CD4-positive, alpha-beta T cell treated with Interferon alpha-2 for 1 hour (primary cell): ENCODE measurements around the gene UBE2J2.
"Not testable (repeated sequence)": the region's sequence is repeated elsewhere in the genome, so short reads cannot be mapped to it uniquely, and the experiment has no call there.

ENCODE experiments used
- DNase-seq, 2 donors: peaks; one replicate each; pipeline ENCODE4 v3.0.0-alpha.2; 2020 to 2022

Gene UBE2J2

DNA sequence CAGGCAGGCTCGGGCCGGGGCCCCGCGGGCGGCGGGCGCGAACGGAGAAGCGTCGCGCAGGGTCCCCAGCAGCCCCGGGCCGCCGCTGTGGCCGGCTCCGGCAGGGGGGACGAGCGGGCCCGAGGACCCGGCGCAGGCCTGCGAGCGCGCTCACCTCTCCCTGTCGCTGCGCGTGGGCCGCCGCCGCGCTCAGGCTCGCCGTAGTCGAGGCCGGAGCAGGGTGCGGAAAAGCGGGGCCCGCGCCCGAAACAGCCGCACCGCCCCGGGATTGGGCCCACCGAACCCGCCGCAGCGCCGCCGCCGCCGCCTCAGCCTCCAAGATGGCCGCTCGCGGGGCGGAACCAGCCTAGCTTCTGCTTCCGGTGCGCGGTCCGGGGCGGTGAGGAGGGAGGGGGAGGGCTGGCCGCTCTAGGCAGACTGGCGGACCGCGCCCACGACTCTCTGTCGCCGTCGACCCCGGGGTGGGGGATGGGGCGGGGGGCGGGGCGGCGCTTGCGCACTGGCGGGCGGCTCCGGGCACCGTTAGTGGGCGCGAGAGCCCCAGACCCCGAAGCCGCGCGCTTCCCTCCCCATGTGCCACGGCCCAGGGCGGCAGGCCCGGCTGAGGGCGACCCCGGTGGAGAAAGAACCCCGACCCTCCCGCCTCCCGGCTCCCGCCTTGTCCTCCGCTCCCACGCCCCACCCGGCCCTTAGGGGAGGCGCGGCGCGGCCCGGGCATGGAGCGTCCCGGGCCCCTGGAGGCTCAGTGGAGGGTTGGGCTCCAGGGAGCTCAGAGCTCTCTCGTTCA, at the start of gene UBE2J2:
TSS of gene UBE2J2 (minus strand) at position 343 of the 787 bp plus-strand sequence. CDS start 5,862 bp downstream, outside the sequence.
- DNase-seq = peak; percentile 92 to 94

DNA sequence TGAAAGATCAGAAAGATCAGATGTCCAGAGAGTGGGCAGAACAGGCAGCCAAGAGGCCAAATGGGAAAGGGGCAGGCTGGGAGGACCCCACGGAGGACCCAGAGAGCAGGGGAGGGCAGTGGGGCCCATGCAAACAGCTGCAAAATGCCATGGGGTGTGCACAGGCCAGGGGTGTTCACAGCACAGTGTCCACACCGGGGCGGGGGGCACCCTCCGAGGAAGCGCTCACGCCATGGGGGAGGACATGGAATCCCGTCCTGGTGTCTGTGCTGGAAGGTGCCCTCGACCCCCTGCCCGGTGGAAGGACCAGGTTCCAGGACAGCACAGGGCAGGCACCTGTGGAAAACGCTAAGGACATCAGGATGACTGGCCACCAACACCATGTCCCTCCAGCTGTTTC, 49.3 kb upstream of the UBE2J2 start:
- DNase-seq = no peak

DNA sequence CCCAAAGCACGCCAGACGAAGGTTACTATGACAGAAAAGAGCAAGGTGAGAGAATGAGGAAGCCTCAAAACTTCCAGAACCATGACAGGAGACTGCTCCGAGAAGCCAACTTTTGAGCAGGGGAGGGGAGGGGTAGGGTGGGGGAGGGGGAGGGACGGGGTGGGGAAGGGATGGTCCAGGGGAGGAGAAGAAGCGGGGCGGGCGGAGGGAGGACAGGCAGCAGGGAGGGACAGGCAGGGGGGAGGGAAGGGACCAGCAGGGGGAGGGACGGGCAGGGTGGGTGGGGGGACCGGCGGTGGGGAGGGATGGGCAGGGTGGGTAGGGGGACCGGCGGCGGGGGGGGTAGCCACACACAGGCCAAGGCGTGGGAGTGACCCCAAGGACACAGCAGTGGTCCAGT, 48.8 kb upstream of the UBE2J2 start:
- DNase-seq = no peak

DNA sequence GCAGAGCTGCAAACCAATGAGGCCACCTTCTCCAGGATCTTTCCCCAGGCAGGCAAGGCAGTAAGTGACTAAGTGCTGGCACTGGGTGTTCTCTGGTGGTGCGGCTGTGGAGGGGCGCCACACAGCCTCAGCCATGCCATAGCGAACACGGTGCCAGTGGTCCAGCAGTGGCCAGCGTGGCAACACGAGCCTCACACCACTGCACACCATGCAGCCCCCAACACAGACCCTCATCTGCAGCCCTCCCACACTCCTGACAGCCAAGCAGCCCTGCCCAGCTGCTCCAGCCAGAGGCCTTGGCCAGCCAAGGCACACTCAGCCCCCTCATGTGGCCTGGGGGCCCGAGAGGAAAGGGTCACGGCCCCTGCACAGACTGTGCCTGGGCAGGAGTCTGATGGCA, 47.8 kb upstream of the UBE2J2 start:
- DNase-seq = no peak

DNA sequence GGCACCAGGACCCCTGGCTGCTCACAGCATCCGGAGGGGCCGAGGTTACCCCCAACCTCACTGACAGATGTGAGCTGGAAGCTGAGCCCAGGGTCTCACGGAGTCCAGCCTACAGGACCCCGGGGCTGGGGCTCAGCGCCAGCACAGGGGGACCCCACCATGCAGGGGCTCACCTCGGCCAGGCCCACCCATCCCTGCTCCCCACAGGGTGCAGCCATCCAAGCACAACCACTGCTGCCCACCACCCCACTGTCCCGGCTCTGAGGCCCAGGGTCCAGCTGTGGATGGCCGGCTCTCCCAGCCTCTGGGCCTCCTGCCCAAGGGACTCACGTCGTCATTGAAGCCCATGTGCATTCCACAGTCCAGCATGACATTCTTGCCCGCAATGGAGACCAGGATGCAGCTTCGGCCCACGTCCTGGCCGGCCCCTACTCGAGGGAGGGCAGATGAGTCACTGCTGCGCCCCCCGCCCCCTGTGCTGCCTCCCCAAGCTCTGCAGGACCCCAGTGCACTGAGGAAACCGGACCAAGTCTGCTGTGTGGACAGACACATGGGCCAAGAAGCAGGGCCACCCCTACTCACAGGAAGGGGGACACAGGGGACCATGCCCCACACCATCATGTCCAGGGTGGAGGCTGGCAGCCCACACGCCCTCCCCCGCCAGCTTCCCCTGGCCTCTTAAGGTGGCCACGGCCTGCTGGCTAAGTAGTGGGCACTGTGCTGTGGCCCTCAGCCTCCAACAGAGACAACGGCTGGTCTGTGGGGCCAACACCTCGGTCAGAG, 47.2 kb upstream of the UBE2J2 start:
- no peak for DNase-seq

DNA sequence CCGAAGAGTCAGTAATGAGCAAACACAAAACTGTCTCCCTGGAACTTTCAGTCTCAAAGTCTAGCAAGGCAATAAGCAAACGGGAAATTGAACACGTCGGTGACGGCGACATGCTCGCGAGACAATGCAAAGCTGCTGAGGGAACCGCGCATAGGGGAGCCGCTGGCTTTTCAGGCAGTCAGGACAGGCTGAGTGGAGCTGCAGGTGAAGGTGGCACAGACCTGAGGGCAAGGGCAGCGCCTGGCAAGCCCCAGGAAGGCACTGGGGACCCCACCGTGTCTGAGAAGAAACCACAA, 45.9 kb upstream of the UBE2J2 start:
- no peak for DNase-seq

DNA sequence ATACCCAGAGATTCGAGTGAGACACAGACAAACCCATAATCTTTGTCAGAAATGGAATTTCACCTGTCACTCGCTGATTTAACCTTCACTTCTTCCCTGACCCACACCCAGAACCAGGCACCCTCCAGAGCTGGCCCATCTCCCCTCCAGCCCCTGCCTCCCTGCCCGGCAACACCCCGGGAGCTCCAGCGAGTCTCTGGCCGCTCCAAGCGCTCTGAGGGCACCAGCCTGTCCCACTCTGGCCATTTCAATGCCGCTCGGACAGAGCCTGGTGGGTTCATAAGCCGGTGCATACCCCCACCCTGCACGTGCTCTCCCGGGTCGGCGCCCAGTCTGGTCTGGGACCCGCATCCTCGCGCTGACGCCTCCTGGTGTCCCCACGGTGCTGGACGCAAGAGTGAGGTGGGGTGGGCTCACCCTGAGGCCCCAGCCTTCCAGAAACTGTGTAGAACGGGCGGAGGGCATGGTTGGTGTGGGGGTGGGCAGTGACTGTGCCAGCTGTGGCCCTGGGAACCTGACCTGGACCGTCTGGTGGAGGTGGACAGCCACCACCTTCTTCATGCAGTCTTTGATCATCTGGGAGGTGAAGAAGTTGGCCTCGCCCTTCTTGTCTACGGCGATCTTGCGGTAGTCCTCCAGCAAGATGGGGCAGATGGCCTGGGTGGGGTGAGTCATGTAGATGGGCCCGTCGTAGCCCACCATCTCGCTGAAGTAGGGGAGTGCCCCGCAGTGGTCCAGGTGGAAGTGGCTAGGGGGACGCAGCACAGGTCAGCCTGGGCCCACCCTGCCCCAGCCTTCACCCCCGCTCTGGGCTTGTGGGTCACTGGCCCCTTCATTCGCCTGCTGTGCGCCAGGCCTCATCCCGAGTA, 45.4 kb upstream of the UBE2J2 start:
- no peak for DNase-seq

DNA sequence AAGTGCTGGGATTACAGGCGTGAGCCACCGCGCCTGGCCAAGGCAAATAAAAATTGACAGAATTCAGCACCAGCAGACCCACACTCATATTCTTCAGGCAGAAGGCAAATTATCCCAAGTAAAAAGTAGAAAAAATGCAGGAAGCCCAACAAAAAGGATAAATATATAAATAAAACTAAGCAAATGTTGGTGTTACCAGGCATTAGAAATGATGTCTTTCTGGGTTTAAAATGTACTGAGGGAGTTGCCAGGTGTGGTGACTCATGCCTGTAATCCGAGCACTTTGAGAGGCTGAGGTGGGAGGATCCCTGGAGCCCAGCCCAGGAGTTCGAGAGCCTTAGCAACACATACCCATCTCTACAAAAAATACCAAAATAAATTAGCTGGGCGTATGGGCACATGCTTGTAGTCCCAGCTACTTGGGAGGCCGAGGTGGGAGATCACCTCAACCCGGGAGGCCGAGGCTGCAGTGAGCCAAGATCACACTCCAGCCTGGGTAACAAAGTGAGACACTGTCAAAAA, 44.5 kb upstream of the UBE2J2 start:
- no peak for DNase-seq

DNA sequence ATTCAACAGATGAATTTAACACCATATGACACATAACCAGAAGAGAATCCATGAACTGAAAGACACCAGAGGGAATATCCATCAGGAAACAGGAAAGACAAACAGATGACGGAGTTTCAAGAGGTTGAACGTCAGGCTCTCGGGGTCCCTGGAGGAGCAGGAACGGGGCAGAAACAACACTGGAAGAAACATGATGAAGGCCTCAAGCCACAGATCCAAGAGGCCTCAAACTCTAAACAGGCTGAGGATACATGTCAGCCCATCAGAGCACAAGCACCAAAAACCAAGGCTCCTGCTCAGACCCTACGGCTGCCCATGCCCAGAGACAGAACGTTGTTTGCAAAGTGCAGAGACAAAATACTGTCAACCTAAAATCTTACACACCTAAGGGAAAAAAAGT, 43.8 kb upstream of the UBE2J2 start:
- no peak for DNase-seq

DNA sequence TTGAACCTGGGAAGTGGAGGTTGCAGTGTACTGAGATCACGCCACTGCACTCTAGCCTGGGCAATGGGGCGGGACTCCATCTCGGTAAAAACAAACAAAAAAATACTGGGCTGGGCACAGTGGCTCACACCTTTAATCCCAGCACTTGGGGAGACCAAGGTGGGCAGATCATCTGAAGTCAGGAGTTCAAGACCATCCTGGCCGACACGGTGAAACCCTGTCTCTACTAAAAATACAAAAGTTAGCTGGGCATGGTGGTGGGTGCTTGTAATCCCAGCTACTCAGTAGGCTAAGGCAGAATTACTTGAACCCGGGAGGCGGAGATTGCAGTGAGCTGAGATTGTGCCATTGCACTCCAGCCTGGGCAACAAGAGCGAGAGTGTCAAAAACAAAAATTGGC, 42.5 kb upstream of the UBE2J2 start:
- not testable (repeated sequence) for DNase-seq

DNA sequence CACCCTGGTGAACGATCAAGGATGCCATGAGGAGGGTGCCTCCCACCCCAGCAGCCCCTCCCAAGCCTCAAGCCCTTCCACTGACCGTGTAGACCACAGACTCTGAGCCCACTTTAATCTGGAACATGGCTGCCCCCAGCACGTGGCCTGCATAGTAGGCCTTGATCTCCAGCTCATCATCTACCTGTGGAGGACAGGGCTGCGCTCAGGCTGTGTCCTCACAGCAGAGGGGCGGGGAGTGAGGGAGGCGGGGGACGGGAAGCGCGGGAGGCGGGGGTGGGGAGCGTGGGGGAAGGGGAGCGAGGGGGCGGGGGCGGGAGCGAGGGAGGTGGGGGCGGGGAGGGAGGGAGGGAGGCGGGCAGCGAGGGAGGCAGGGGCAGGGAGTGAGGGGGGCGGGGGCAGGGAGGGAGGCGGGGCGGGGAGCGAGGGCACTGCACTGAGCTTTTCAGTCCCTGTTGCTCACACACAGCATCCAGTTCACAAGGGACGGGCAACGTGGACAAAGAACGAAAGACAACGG, 41.8 kb upstream of the UBE2J2 start:
- DNase-seq = no peak

DNA sequence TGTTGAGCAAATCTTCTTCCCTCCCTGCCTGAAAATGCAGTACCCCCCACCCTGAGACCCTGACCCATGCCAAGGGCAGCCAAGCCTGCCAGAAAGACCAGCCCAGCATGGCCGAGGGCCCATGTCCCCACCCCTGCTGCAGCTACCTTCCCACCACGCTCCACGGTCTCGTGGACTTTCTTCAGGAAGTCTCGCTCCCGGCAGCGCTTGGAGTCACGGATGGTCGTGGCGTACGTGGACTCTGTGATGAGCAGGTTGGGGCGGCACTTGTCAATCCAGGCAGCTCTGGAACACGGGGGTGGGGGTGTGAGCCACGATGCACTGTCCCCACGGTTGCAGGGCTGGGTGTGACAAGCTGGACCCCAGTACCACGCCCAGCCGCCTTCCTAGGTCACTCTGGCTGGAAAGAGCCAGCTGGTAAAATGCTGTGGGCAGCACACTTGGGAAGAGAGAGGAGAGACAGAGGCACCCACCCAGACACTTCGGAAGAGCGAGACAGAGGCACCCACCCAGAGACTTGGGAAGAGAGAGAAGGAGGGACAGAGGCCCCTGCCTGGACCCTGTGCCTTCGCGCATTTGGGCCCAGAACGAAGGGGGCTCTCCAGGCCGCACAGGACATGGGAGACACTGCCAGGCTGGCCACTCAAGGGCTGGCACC, 41.2 kb upstream of the UBE2J2 start:
- DNase-seq = no peak

DNA sequence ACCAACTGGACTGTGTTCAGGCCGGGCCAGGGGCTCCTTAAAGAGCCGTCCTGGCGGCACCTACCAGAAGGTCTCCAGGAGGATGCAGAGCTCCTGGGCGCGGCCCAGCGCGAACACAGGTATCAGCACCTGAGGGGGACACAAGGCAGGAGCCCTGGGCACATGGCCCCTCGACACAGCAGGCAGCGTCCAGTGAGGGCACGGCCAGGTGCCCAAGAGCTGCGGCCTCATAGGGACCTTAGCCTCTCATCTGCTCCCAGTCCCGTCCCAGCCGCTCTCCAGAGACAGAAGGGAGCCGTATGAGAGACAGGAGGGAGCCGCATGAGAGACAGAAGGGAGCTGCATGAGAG, 40.6 kb upstream of the UBE2J2 start:
- no peak for DNase-seq

DNA sequence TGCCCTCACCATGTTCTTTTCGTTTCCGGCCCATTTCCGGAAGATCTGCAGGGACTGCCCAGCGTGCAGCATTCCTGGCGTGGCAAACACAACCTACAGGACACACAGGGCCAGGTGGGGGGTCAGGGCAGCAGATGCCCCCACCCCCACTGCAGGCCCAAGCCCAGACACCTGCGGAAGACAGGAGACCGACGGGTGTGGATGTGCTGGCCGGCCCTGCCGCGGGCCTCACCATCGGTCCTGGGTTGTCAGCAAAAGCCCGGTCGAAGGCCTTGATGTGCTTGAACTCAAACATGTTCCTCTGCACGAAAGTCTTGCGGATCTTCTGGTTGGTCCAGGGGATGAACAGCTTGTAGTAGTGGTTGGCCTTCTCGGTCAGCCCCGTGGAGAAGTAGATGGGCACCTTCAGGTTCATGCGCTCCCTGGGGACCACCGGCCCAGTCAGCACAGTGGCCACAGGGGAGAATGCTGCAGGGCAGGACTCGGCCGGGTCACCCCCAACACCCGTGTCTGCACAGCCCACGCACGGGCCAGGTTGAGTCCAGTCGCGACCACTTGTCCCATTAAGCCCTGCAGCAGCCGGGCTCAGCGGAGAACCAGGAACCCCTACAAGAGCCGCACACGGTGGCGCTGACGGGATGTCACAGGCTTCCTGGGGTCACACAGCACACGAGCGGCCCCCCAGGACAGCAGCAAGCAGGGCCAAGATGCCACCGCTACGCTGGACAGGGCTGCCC, 40.0 kb upstream of the UBE2J2 start:
- no peak for DNase-seq

DNA sequence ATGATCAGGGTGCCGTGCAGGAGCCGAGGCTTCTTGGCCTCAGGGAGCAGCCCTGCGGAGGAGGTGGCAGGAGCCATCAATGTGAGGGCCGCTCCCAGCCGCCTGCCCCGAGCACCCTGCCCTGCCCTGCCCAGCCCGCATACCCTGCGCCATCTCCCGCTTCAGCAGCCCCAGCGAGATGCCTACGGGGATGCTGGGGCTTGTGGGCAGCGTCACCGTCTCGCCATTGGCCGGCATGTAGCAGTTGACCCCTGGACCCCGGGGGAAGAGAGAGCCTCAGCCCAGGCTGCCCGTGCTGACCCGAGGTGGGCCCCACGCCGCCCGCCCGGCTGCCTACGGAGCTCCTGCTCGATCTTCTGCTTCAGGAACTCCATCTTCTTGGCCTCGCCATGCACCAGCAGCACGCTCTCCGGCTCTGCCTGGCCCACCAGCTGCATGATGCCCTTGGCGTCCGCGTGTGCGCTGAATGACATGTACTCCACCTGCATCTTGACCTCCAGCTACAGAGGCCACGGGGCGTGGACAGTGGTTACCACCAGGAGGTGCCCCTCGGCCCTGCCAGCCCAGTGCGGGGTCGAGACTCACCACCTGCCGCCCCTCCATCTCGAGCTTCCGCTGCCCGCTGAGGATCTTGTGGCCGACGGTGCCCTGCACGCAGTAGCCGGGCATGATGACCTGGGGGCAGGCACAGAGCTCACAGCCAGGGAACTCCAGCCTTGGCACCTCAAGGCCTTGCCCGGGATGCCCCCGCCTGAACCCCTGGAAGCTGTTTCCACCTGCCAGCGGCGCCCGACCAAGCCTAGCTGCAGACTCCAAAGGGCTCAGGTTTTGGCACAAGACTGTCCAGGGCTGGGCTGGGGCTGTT, 39.0 kb upstream of the UBE2J2 start:
- no peak for DNase-seq

DNA sequence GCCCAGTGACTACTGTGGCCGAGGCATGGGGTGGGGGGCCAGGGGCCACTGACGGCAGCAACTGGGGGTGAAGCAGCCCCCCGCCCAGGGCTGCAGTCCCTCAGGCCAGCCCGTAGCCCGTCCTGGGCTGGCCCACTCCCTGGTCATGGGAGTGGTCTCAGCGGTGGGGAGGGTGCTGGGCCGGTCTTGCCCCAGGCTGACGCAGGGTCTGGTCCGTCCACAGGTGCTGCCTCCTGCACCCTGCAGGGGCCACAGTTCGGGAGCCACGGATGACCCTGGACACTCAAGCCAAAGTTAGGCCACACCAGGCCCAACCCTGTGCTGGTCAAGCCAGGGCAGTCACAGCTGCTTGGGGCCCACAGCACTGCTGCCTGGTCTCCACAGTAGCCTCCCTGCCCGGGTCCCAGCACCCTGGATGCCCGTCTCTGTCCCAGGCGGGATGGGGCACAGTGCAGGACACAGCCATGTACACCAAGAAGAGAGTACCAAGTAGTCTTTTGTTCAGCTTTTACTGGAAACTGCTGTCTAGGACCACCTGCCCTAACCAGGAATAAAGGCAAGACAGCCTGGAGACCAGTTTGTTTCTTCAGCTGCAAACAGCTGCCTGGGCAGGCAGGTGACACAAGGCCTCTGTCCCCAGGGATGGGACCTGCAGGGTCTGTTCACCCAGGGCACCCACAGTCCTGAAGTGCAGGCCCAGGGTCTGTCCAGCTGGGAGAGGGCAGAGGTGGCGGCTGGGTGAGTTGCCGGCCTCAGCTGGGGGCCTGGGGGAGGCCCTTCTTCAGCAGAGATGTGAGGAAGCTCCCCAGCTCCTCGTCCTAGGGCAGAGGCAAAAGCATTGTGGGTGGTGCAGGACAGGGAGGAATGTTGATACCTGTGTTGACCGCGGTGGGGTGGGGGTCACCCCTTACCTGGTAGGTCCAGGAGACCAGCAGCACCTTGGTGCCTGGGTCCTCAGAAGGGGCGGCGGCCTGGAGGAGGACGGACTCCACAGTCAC, 37.8 kb upstream of the UBE2J2 start:
- DNase-seq = no peak

DNA sequence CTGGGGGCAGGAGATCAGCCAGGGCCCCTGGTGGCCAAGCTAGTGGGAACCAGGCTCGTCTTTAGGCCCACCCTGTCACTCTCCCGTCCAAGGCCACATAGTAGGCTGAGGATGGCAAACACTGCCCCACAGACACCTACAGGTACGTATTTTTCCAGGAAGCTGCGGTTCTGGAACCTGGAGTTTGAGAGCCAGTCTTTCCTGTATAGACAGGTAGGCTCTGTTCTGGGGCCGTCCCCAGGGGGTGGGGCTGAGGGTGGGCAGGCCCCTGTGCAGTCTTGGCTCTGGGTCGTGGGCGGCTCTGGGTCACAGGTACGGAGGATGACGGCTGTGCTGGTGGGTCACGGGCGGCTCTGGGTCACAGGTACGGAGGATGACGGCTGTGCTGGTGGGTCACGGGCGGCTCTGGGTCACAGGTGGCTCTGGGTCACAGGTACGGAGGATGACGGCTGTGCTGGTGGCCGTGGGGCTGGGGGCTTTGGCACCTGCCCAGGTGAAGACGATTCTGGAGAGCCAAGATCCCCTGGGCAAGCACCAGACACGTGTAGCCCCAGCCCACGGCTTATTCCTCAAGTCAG, 36.9 kb upstream of the UBE2J2 start:
- DNase-seq = no peak

DNA sequence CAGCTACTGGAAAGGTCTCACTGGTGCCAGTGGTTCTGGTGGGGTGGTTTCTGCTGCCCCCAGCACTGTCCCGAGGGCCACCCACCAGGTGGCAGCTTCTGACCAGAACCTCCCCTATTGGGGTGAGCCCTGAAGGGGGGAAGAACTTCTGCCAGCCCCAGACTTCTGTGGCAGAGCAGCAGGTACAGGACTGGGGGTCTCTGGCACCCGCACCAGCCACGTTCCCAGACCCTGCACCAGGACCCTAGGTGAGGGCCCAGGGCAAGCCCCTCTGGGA, 36.4 kb upstream of the UBE2J2 start:
- no peak for DNase-seq
